Colonic mucosa (tissue), 4 donors: ENCODE results near the gene GYS2. TPM values are rescaled to one million over a fixed set of nuclear protein-coding genes. Genes with fewer than 3 reads are reported as not detected.

Experiments
- DNase-seq: peaks from one replicate; pipeline ENCODE4 v3.0.0-alpha.2; 2020
- H3K27ac ChIP-seq: fragments of 200-600 bp; one replicate; pipeline ENCODE4 v1.8.0; 2021
- H3K27me3 ChIP-seq: fragments of 200-600 bp; one replicate; pipeline ENCODE4 v1.8.0; 2021
- H3K36me3 ChIP-seq: fragments of 200-600 bp; one replicate; pipeline ENCODE4 v1.8.0; 2021
- H3K4me1 ChIP-seq: fragments of 200-600 bp; one replicate; pipeline ENCODE4 v1.8.0; 2021; ENCODE audit warnings: mild to moderate bottlenecking
- H3K4me3 ChIP-seq: fragments of 200-600 bp; one replicate; pipeline ENCODE4 v1.8.0; 2021
- H3K9ac ChIP-seq, 2 donors: one replicate each; pipeline ENCODE4 v1.7.0; 2013; ENCODE audit warnings: control low read depth in 2 of 2, low read depth in 2 of 2, low read length in 2 of 2
- H3K9me3 ChIP-seq: fragments of 200-600 bp; one replicate; pipeline ENCODE4 v1.8.0; 2021
- intact Hi-C: fragments of 100-400 bp; cut with DNase I; formaldehyde crosslinking; loops from one replicate; pipeline ENCODE4 v1.14.1; 2022
- total RNA-seq, 2 donors: library from RNA; stranded (reverse); fragmentation: NEBNext Ultra II Directional in 1 of 2; extraction: Animal tissue kit (Norgen Biotek cat#: 25700) in 1 of 2; gene quantifications; one replicate each; pipeline ENCODE4 v1.2.1, GENCODE V29; 2021
- TF ChIP-seq, protein P1 (sequence below): fragments of 200-600 bp; IDR thresholded peaks from one replicate; pipeline ENCODE4 v1.8.0; 2022; ENCODE audit warnings: antibody characterized with exemption, mild to moderate bottlenecking
- donor health status: healthy.
- donor health status: DM: no; HTN: no; CAD: no.
- donor health status: DM: no; HTN: no; CAD: no.

The GYS2 gene
- total RNA-seq, 2 donors from 2014 or later: not detected

DNA sequence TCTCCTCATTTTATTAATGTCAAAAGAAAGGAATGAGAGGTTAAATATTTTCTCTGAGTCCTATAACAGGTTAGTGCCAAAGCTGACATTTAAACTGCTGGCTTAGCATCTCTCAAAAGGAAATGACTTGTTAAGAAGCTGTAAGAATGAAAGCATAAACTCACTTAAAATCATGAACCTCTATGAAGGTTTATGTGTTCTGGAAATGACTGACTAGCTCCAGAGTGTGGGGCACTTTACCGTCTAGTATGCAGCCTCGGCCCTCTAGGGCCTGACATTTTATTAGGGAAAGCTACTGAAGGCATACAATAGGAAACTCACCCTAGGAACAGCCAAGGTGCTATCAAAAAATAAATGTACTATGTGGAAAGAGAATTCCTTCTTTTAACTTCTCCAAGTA, 43.5 kb downstream of the GYS2 start:
- no peaks in the 10 kb centered on the region for H3K4me1 ChIP-seq
- no peaks in the 10 kb centered on the region for H3K36me3 ChIP-seq
- intact Hi-C loops: no loop called here
- no peak for DNase-seq
- H3K9me3 ChIP-seq: no peaks in the 10 kb centered on the region
- H3K27me3 ChIP-seq: no peaks in the 10 kb centered on the region
- H3K4me3 ChIP-seq: no peak overlapping the region
- H3K9ac ChIP-seq: no peak overlapping the region
- TF ChIP-seq, protein P1, sequence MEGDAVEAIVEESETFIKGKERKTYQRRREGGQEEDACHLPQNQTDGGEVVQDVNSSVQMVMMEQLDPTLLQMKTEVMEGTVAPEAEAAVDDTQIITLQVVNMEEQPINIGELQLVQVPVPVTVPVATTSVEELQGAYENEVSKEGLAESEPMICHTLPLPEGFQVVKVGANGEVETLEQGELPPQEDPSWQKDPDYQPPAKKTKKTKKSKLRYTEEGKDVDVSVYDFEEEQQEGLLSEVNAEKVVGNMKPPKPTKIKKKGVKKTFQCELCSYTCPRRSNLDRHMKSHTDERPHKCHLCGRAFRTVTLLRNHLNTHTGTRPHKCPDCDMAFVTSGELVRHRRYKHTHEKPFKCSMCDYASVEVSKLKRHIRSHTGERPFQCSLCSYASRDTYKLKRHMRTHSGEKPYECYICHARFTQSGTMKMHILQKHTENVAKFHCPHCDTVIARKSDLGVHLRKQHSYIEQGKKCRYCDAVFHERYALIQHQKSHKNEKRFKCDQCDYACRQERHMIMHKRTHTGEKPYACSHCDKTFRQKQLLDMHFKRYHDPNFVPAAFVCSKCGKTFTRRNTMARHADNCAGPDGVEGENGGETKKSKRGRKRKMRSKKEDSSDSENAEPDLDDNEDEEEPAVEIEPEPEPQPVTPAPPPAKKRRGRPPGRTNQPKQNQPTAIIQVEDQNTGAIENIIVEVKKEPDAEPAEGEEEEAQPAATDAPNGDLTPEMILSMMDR: no peak
- H3K27ac ChIP-seq: no peak overlapping the region

DNA sequence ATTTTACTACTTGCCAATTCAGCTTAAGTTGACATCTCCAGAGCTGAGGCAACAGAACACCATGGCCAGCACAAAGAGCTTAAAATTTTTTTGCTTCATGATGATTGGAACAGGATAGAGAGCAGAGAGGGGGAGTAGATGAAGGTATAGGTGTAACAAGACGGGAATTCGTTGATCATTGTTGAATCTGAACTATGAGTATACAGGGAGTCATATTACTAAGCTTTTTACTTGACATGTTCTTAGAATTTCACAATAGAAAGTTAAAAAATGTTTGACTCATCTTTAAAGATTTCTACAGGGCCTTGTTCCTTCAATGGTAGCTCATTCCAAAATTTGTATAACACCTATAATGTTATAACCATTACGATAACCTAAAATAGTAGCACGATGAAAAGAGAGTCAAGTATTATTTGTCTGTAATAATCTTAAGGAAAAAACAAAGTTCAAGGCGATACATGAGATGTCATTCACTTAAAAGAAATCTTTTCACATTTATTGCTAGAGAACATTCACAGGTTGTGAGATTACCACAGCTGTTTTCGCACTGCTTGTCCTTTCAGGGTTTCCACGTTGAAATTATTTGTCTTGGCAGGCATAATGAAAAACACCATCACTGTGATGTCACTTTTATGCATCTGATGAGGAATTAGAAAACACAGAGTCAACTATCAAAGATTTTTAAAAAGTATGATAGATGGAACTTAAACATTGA, 44.6 kb downstream of the GYS2 start:
- H3K27me3 ChIP-seq: no peaks in the 10 kb centered on the region
- no peak for DNase-seq
- no peaks in the 10 kb centered on the region for H3K4me1 ChIP-seq
- no peaks in the 10 kb centered on the region for H3K36me3 ChIP-seq
- H3K9ac ChIP-seq: no peak overlapping the region
- no peak overlapping the region for H3K4me3 ChIP-seq
- TF ChIP-seq, protein P1: no peak
- no peaks in the 10 kb centered on the region for H3K9me3 ChIP-seq
- intact Hi-C loops: no loop called here
- no peak overlapping the region for H3K27ac ChIP-seq

- Histone ChIP-seq H3K9ac (no peak overlapping the region), H3K9me3 (no peaks in the 10 kb centered on the region), H3K27me3 (no peaks in the 10 kb centered on the region), H3K4me1 (no peaks in the 10 kb centered on the region), H3K4me3 (no peak overlapping the region), H3K27ac (no peak overlapping the region), H3K36me3 (no peaks in the 10 kb centered on the region)
- intact Hi-C loops: no loop called here
- TF ChIP-seq, protein P1: no peak
- no peak for DNase-seq
These were observed 46.5 kb downstream of the GYS2 start for GRCh38 chr12:21558100-21558679.

DNA sequence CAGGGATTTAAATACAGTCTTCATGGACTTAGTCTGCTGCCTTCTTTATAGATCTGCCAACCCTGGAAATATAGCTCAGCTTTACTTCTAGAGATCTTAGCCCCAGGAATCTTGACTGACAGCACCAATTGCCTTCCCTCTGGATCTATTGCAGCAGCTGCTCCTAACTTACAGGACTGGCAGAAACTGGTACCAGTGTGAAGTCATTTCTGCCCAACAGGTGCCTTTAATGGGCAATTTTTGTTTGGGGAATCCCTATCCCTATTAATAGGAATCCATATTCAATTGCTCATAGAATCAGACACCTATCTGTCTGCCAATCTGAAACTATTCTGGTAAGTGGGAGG, 51.3 kb downstream of the GYS2 start:
- no peaks in the 10 kb centered on the region for H3K27me3 ChIP-seq
- TF ChIP-seq, protein P1: no peak

DNA sequence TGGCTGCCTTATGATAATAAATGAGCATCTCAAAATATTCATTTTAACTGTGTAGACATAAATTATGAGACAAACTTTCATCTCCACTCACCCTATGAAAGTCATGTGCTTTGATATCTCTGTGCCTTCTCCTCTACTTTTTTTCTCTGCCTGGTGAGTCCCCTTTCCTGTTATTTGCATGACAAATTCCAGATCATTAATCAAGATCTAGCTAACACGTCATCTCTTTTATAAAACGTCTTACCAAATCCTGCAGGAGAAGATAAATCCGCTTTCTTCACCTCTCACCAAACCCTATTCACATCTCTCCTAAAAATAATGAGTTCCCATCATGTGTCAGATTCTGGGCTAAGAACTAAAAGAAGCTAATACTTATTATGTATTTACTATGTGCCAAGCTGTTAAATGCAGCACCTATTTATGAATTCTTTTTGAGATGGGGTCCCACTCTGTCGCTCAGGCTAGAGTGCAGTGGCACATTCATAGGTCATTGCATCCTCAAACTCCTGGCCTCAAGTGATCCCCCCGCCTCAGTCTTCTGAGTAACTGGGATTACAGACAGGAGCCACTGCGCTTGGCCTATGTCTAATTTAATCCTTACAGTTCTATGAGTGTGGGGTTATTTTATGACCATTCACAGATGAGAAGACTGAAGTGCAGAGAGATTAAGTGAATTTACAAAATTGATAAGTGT, 51.9 kb downstream of the GYS2 start:
- H3K27ac ChIP-seq: no peak overlapping the region
- no peak overlapping the region for H3K4me3 ChIP-seq
- intact Hi-C loops: no loop called here
- H3K4me1 ChIP-seq: no peaks in the 10 kb centered on the region
- DNase-seq: no peak
- TF ChIP-seq, protein P1: no peak
- no peaks in the 10 kb centered on the region for H3K27me3 ChIP-seq
- no peaks in the 10 kb centered on the region for H3K9me3 ChIP-seq
- no peaks in the 10 kb centered on the region for H3K36me3 ChIP-seq
- no peak overlapping the region for H3K9ac ChIP-seq

More for the DNA sequence above, 51.3 kb downstream of the GYS2 start:
- Histone ChIP-seq H3K9me3 (no peaks in the 10 kb centered on the region), H3K4me1 (no peaks in the 10 kb centered on the region), H3K36me3 (no peaks in the 10 kb centered on the region), H3K9ac (no peak overlapping the region), H3K4me3 (no peak overlapping the region), H3K27ac (no peak overlapping the region)
- intact Hi-C loops: no loop called here
- no peak for DNase-seq
